Measurements from ENCODE around the gene PTPN20. TPM values are rescaled to one million over a fixed set of nuclear protein-coding genes. Genes with fewer than 3 reads are reported as not detected.
"Not testable (repeated sequence)": the region's sequence is repeated elsewhere in the genome, so short reads cannot be mapped to it uniquely, and the experiment has no call there.

Gene PTPN20
- total RNA-seq, 1 donor, result 8.0 TPM

DNA sequence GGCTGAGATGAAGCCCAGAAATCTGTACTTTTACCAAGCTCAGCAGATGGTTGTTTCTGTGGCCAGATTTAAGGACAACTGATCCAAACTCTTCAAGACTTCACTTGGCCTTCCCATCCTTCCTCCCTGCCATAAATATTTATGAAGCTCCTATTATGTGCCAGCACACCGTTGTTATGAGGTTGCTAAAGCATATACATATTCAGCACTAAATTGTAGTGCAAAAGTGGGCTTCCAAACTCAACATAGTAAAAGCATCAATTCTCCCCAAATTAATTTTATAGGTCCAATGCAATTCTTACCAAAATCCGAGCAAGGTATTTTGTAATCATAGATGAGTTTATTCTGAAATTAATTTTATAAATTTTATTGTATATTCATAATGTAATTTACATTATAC, 10.0 kb upstream of the PTPN20 start:
- not testable (repeated sequence) for H3K4me2 ChIP-seq (ENCODE audit: insufficient read depth, low read length); H3K36me3 ChIP-seq (ENCODE audit: insufficient read depth, low read length); DNase-seq (ENCODE audit: insufficient read length, low spot score, missing footprints); H3K9me3 ChIP-seq (ENCODE audit: low read depth, low read length); H3K27me3 ChIP-seq (ENCODE audit: insufficient read depth, low read length); H3K4me3 ChIP-seq (ENCODE audit: insufficient read depth, low read length); H2AFZ ChIP-seq (ENCODE audit: low read length); H4K20me1 ChIP-seq (ENCODE audit: insufficient read depth, low read length); H3K79me2 ChIP-seq (ENCODE audit: insufficient read depth, low read length); H3K4me1 ChIP-seq (ENCODE audit: insufficient read depth, low read length); H3K27ac ChIP-seq (ENCODE audit: low read depth, low read length)

- H3K4me1 ChIP-seq (ENCODE audit: insufficient read depth, low read length); H3K79me2 ChIP-seq (ENCODE audit: insufficient read depth, low read length); H3K36me3 ChIP-seq (ENCODE audit: insufficient read depth, low read length): not testable (repeated sequence)
Measured at GRCh38 chr10:46903874-46904273, 7.4 kb upstream of the PTPN20 start.

GRCh38 chr10:46906359-46906758, 4.9 kb upstream of the PTPN20 start:
- not testable (repeated sequence) for H3K27me3 ChIP-seq (ENCODE audit: insufficient read depth, low read length); DNase-seq (ENCODE audit: insufficient read length, low spot score, missing footprints); H3K36me3 ChIP-seq (ENCODE audit: insufficient read depth, low read length); H3K4me1 ChIP-seq (ENCODE audit: insufficient read depth, low read length); H3K79me2 ChIP-seq (ENCODE audit: insufficient read depth, low read length); H3K27ac ChIP-seq (ENCODE audit: low read depth, low read length); H4K20me1 ChIP-seq (ENCODE audit: insufficient read depth, low read length); H3K9me3 ChIP-seq (ENCODE audit: low read depth, low read length); H3K4me2 ChIP-seq (ENCODE audit: insufficient read depth, low read length); H3K4me3 ChIP-seq (ENCODE audit: insufficient read depth, low read length); H2AFZ ChIP-seq (ENCODE audit: low read length)

More at GRCh38 chr10:46903874-46904273, 7.4 kb upstream of the PTPN20 start:
- H4K20me1 ChIP-seq (ENCODE audit: insufficient read depth, low read length); H3K4me3 ChIP-seq (ENCODE audit: insufficient read depth, low read length); H3K27me3 ChIP-seq (ENCODE audit: insufficient read depth, low read length); H3K27ac ChIP-seq (ENCODE audit: low read depth, low read length); H3K9me3 ChIP-seq (ENCODE audit: low read depth, low read length); DNase-seq (ENCODE audit: insufficient read length, low spot score, missing footprints); H2AFZ ChIP-seq (ENCODE audit: low read length); H3K4me2 ChIP-seq (ENCODE audit: insufficient read depth, low read length): not testable (repeated sequence)

DNA sequence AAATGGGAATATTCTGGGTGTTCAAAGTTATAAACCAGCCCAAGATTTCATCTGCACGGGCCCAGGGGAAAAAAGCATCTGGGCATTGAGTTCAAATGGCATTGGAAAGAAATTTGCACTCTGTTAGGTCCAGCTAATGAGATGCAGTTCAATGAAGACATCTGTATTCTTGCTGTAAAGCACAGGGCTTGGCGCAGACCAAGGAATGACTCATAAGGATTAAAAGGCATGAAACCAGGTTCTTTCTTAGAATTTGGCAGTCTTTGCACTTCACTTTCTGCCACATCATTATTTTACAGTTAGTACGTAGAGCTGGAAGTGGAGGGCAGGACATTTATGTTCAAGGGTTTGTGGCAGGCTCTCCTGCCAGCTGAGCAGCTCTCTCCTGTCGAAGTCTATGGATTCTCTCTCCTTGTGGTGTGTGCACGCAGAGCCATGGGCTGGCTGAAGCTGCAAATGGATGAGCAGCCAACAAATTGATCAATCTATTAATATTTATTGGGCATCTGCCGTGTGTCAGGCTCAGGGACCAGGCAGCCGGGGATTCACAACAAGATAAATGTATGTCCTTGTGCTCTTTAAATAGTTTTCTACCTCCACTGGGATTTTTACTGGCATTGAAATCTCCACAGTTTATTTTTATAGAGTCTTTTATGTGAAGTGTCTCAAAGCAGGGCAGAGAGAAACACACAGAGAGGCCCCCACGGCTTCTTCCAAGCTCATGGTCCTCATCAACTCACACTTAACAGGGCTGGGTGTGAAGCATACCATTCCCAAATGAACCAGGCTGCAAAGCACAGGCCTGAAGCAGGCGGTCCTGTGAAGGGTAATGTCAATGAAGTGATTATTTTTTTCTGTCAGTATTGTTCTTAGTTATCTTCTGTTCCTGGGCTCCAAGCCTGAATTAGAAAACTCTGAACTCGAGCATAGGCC, 3.8 kb upstream of the PTPN20 start:
- not testable (repeated sequence) for H3K9me3 ChIP-seq (ENCODE audit: low read depth, low read length); H3K4me3 ChIP-seq (ENCODE audit: insufficient read depth, low read length); H3K27ac ChIP-seq (ENCODE audit: low read depth, low read length); H3K27me3 ChIP-seq (ENCODE audit: insufficient read depth, low read length); H2AFZ ChIP-seq (ENCODE audit: low read length); H3K4me2 ChIP-seq (ENCODE audit: insufficient read depth, low read length); DNase-seq (ENCODE audit: insufficient read length, low spot score, missing footprints); H3K4me1 ChIP-seq (ENCODE audit: insufficient read depth, low read length); H3K36me3 ChIP-seq (ENCODE audit: insufficient read depth, low read length); H3K79me2 ChIP-seq (ENCODE audit: insufficient read depth, low read length); H4K20me1 ChIP-seq (ENCODE audit: insufficient read depth, low read length)

DNA sequence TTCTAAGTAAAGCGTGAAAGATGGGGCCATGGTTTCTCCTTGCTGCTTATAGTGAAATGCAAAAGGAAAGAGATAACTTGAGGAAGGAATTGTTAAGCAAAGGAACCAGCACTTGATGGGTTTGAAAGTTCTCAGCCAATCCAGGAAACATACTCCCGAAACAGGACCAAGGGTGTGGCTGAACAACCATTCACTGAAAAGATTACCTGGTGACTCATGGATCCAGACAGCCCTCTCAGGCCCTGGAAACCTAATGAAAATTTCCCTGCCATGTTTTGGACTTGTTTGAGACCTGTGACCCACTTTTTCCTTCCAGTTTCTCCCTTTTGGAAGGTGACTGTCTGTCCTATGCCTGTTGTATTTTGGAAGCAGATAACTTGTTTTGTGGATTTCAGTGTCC, 11.3 kb downstream of the PTPN20 start:
- not testable (repeated sequence) for DNase-seq (ENCODE audit: insufficient read length, low spot score, missing footprints); H3K27ac ChIP-seq (ENCODE audit: low read depth, low read length); H4K20me1 ChIP-seq (ENCODE audit: insufficient read depth, low read length); H3K4me3 ChIP-seq (ENCODE audit: insufficient read depth, low read length); H3K4me1 ChIP-seq (ENCODE audit: insufficient read depth, low read length); H3K4me2 ChIP-seq (ENCODE audit: insufficient read depth, low read length); H3K9me3 ChIP-seq (ENCODE audit: low read depth, low read length); H3K27me3 ChIP-seq (ENCODE audit: insufficient read depth, low read length); H3K79me2 ChIP-seq (ENCODE audit: insufficient read depth, low read length); H3K36me3 ChIP-seq (ENCODE audit: insufficient read depth, low read length); H2AFZ ChIP-seq (ENCODE audit: low read length)

GRCh38 chr10:46925156-46925555, 13.9 kb downstream of the PTPN20 start:
- H3K4me3 ChIP-seq (ENCODE audit: insufficient read depth, low read length); H3K27me3 ChIP-seq (ENCODE audit: insufficient read depth, low read length); H3K79me2 ChIP-seq (ENCODE audit: insufficient read depth, low read length); H3K9me3 ChIP-seq (ENCODE audit: low read depth, low read length); H3K27ac ChIP-seq (ENCODE audit: low read depth, low read length); H2AFZ ChIP-seq (ENCODE audit: low read length); H3K4me2 ChIP-seq (ENCODE audit: insufficient read depth, low read length); H3K4me1 ChIP-seq (ENCODE audit: insufficient read depth, low read length); DNase-seq (ENCODE audit: insufficient read length, low spot score, missing footprints); H3K36me3 ChIP-seq (ENCODE audit: insufficient read depth, low read length); H4K20me1 ChIP-seq (ENCODE audit: insufficient read depth, low read length): not testable (repeated sequence)
